ENCODE results near the gene FABP7. TPM values are rescaled to one million over a fixed set of nuclear protein-coding genes. Genes with fewer than 3 reads are reported as not detected.

The FABP7 gene
- total and polyA plus RNA-seq, 2 of the 13 experiments (the other 11 are each of a cell fraction or from before 2014, with no cell fraction given) = not detected

GRCh38 chr6:122798099-122798641, 18.7 kb downstream of the FABP7 start (continued):
- TF ChIP-seq ZNF407 (CRISPR knock-in tag; IDR thresholded peaks at IDR 0.05; ENCODE audit: not compliant biosample characterization) = no peak
- no peak for TF ChIP-seq ZNF121 (CRISPR knock-in tag; IDR thresholded peaks at IDR 0.05)
- no peak for TF ChIP-seq SMARCC2 (IDR thresholded peaks at IDR 0.05)
- TF ChIP-seq ZBTB3 (CRISPR knock-in tag; IDR thresholded peaks at IDR 0.05; ENCODE audit: borderline replicate concordance, low read depth) = peak; percentile 54; the same call in 1 of the 2 replicates
- TF ChIP-seq GABPB1 (CRISPR knock-in tag; IDR thresholded peaks at IDR 0.05) = peak; percentile 52
- TF ChIP-seq ZNF556 (CRISPR knock-in tag; IDR thresholded peaks at IDR 0.05; ENCODE audit: borderline replicate concordance) = peak; percentile 86; the same call in 1 of the 2 replicates
- TF ChIP-seq, protein P1, sequence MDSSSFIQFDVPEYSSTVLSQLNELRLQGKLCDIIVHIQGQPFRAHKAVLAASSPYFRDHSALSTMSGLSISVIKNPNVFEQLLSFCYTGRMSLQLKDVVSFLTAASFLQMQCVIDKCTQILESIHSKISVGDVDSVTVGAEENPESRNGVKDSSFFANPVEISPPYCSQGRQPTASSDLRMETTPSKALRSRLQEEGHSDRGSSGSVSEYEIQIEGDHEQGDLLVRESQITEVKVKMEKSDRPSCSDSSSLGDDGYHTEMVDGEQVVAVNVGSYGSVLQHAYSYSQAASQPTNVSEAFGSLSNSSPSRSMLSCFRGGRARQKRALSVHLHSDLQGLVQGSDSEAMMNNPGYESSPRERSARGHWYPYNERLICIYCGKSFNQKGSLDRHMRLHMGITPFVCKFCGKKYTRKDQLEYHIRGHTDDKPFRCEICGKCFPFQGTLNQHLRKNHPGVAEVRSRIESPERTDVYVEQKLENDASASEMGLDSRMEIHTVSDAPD (CRISPR knock-in tag; IDR thresholded peaks at IDR 0.05) = no peak
- no peak for TF ChIP-seq SMC3 (IDR thresholded peaks at IDR 0.05; ENCODE audit: low read length)
- TF ChIP-seq STAT6 (CRISPR knock-in tag; IDR thresholded peaks at IDR 0.05; ENCODE audit: borderline replicate concordance) = peak; percentile 67; the same call in 1 of the 2 replicates
- TF ChIP-seq, protein P2, sequence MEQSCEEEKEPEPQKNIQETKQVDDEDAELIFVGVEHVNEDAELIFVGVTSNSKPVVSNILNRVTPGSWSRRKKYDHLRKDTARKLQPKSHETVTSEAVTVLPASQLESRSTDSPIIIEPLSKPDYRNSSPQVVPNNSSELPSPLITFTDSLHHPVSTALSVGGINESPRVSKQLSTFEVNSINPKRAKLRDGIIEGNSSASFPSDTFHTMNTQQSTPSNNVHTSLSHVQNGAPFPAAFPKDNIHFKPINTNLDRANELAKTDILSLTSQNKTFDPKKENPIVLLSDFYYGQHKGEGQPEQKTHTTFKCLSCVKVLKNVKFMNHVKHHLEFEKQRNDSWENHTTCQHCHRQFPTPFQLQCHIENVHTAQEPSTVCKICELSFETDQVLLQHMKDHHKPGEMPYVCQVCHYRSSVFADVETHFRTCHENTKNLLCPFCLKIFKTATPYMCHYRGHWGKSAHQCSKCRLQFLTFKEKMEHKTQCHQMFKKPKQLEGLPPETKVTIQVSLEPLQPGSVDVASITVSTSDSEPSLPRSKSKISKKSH (CRISPR knock-in tag; IDR thresholded peaks at IDR 0.05; ENCODE audit: borderline replicate concordance) = no peak
- peak; percentile 62; the same call in 1 of the 2 replicates for TF ChIP-seq ZNF280D (CRISPR knock-in tag; IDR thresholded peaks at IDR 0.05)
